Endothelial cell of umbilical vein (primary cell): ENCODE data around the gene CDH1. TPM values are rescaled to one million over a fixed set of nuclear protein-coding genes. Genes with fewer than 3 reads are reported as not detected.

Source experiments
- BruUV-seq: library from RNA; stranded (reverse); fragments of 400-500 nt; replicated peaks from 2 replicates; lab custom pipeline; 2021; lab: Mats Ljungman, UMichigan
- CTCF ChIA-PET: fragments of 300-600, 350-600 bp; sonication (Branson Sonifier 250); formaldehyde crosslinking; loops from one replicate; lab custom pipeline; 2021; ENCODE audit warnings: antibody characterized with exemption, inconsistent platforms; lab: Charles Lee
- POLR2A ChIA-PET: fragments of 300-600, 350-600 bp; sonication (Branson Sonifier 250); formaldehyde crosslinking; loops from one replicate; lab custom pipeline; 2021; ENCODE audit warnings: antibody characterized with exemption, inconsistent platforms; lab: Charles Lee
- DNase-seq: peaks from one replicate; pipeline ENCODE4 v3.0.0-alpha.2; 2011; ENCODE audit warnings: low read depth, low spot score
- FAIRE-seq: peaks from 2 replicates; lab custom pipeline; 2011; peaks lifted over from hg19 to GRCh38; lab: Jason Lieb, UNC
- H2AFZ ChIP-seq: 2 replicates; pipeline ENCODE4 v1.6.0; 2012; ENCODE audit warnings: low read depth, low read length, control low read depth, inconsistent platforms
- H3K27ac ChIP-seq: 2 replicates; pipeline ENCODE4 v1.5.1; 2011; ENCODE audit warnings: low read depth, mild to moderate bottlenecking, control low read depth, low read length, moderate library complexity; ENCODE audit not compliant: insufficient read depth
- H3K27me3 ChIP-seq, 2 experiments: 2 replicates each; pipeline versions ENCODE4 v1.6.0 to v1.6.1; 2011; ENCODE audit warnings: low read length in 2 of 2, mixed read lengths in 1 of 2; ENCODE audit not compliant: control insufficient read depth in 2 of 2, insufficient read depth in 2 of 2
- H3K36me3 ChIP-seq, 2 experiments: 2 replicates in 1 of 2; 3 replicates in 1 of 2; pipeline ENCODE4 v1.5.1; 2011; ENCODE audit warnings: low read length in 2 of 2, mild to moderate bottlenecking in 1 of 2, moderate library complexity in 1 of 2; ENCODE audit not compliant: control insufficient read depth in 2 of 2, insufficient read depth in 2 of 2; ENCODE audit errors: extremely low read depth in 1 of 2
- H3K4me1 ChIP-seq: 3 replicates; pipeline ENCODE4 v1.5.1; 2011; ENCODE audit warnings: mild to moderate bottlenecking, low read length; ENCODE audit not compliant: control insufficient read depth, insufficient read depth; ENCODE audit errors: extremely low read depth
- H3K4me2 ChIP-seq: 2 replicates; pipeline ENCODE4 v1.6.1; 2011; ENCODE audit warnings: low read length, control low read depth, mixed read lengths; ENCODE audit not compliant: insufficient read depth
- H3K4me3 ChIP-seq, 3 experiments: fragments of 200-600 bp in 1 of 3; sonication (generic), shearing (Covaris generic) in 1 of 3; replicated peaks in 1 of 3; 2 replicates each; pipeline ENCODE4 v1.5.1; 2011 to 2016; ENCODE audit warnings: control low read depth in 3 of 3, low read length in 3 of 3, mild to moderate bottlenecking in 2 of 3, inconsistent platforms in 1 of 3, low read depth in 1 of 3, moderate library complexity in 1 of 3; ENCODE audit not compliant: insufficient read depth in 1 of 3
- H3K79me2 ChIP-seq: 2 replicates; pipeline ENCODE4 v1.6.0; 2012; ENCODE audit warnings: low read length, inconsistent platforms; ENCODE audit not compliant: control insufficient read depth, insufficient read depth
- H3K9ac ChIP-seq: replicated peaks from 2 replicates; pipeline ENCODE3; 2011; ENCODE audit warnings: low read length, control low read depth; ENCODE audit not compliant: insufficient read depth; ENCODE audit errors: extremely low read depth
- H3K9me1 ChIP-seq: replicated peaks from 3 replicates; pipeline ENCODE4 v1.6.0; 2011; ENCODE audit warnings: mild to moderate bottlenecking, low read length; ENCODE audit not compliant: control insufficient read depth, insufficient read depth; ENCODE audit errors: extremely low read depth
- H3K9me3 ChIP-seq: replicated peaks from 2 replicates; pipeline ENCODE4 v1.5.1; 2012; ENCODE audit warnings: low read length, inconsistent platforms; ENCODE audit not compliant: control insufficient read depth, insufficient read depth
- H4K20me1 ChIP-seq: replicated peaks from 2 replicates; pipeline ENCODE3; 2011; ENCODE audit warnings: mild to moderate bottlenecking, low read length; ENCODE audit not compliant: control insufficient read depth, insufficient read depth; ENCODE audit errors: extremely low read depth
- EZH2 ChIP-seq: IDR thresholded peaks from 2 replicates; pipeline ENCODE4 v1.6.1; 2012; ENCODE audit warnings: borderline replicate concordance, low read depth, mild to moderate bottlenecking, moderate library complexity, low read length, inconsistent platforms; ENCODE audit not compliant: severe bottlenecking
- FOS ChIP-seq: IDR thresholded peaks from 2 replicates; pipeline ENCODE4 v1.6.1; 2011; ENCODE audit warnings: mild to moderate bottlenecking, low read length, moderate library complexity, borderline replicate concordance; ENCODE audit not compliant: insufficient read depth
- GATA2 ChIP-seq: IDR thresholded peaks from 2 replicates; pipeline ENCODE4 v1.7.0; 2011; ENCODE audit warnings: low read depth, mild to moderate bottlenecking, moderate library complexity, mixed read lengths, low read length; ENCODE audit not compliant: insufficient read length, insufficient read depth
- JUN ChIP-seq: IDR thresholded peaks from 2 replicates; pipeline ENCODE4 v1.6.1; 2011; ENCODE audit warnings: borderline replicate concordance, low read depth; ENCODE audit not compliant: insufficient read length, insufficient read depth
- MYC ChIP-seq: IDR thresholded peaks from one replicate; pipeline ENCODE4 v1.6.1; 2011; ENCODE audit warnings: mild to moderate bottlenecking, low read depth, low read length
- POLR2A ChIP-seq: IDR thresholded peaks from 2 replicates; pipeline ENCODE4 v1.6.1; 2012; ENCODE audit warnings: low read depth, mild to moderate bottlenecking, control low read depth, low read length
- POLR2AphosphoS5 ChIP-seq: IDR thresholded peaks from 2 replicates; pipeline ENCODE4 v1.6.1; 2012; ENCODE audit warnings: low read depth, mild to moderate bottlenecking, control low read depth, low read length, moderate library complexity; ENCODE audit not compliant: insufficient read depth
- dilution Hi-C: fragments of 300-500 bp; cut with MboI; formaldehyde crosslinking; loops from one replicate; pipeline ENCODE4 v1.15.0; 2019; ENCODE audit warnings: low sequenced_read_pairs; ENCODE audit not compliant: extremely low pct_ligation_motif_present
- intact Hi-C: fragments of 100-400 bp; cut with micrococcal nuclease; formaldehyde crosslinking; loops from one replicate; pipeline ENCODE4 v1.10.0; 2022
- polyA plus RNA-seq, 4 experiments: library from polyadenylated mRNA; depleted of rRNA in 3 of 4; stranded (reverse) in 3 of 4; unstranded in 1 of 4; fragments of >200 nt; gene quantifications; 2 replicates each; pipeline versions ENCODE4 v1.2.1 to v1.2.3, GENCODE V29; 2011 to 2012; ENCODE audit warnings: missing spikeins in 1 of 4
- total RNA-seq: library from RNA; stranded (reverse); gene quantifications from 2 replicates; pipeline ENCODE4 v1.2.3, GENCODE V29; 2021
- TF ChIP-seq, protein P1 (sequence below): IDR thresholded peaks from 2 replicates; pipeline ENCODE4 v1.6.1; 2011; ENCODE audit not compliant: insufficient read depth, insufficient read length
- TF ChIP-seq, protein P2 (sequence below), 2 donors: IDR thresholded peaks; 1 replicate in 1 of 2; 2 replicates in 1 of 2; pipeline ENCODE4 v1.5.1; 2011; ENCODE audit warnings: low read length in 2 of 2, mild to moderate bottlenecking in 2 of 2, moderate library complexity in 2 of 2, control low read depth in 1 of 2, inconsistent platforms in 1 of 2, low read depth in 1 of 2; ENCODE audit not compliant: insufficient read depth in 1 of 2; ENCODE audit errors: extremely low read depth in 1 of 2

Gene CDH1
- total and polyA plus RNA-seq, 2 donors (not counting 3 experiments of a cell fraction or from before 2014, with no cell fraction given) = 0.28 to 0.69 TPM

DNA sequence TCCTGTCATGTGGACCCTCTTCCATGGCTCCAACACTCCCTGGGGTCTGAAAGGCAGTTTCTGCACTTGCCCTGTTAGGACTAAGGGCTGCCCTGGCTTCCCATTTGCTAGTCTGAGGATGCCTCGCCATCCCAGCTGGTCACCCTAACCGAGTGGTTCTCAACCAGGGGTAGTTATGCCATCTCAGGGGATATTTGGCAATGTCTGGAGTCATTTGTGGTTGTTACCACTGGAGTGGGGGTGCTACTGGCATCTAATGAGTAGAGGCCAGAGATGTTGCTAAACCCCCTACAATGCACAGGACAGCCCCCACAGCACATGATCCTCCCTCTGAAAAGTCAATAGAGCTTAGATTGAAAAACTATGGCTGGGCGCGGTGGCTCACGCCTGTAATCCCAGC, 26.9 kb upstream of the CDH1 start:
- dilution Hi-C loops (no loop called here), intact Hi-C loops (no loop called here)
- H3K4me1 ChIP-seq = no peaks in the 10 kb centered on the region
- FAIRE-seq (no peak), DNase-seq (no peak)
- H3K4me2 ChIP-seq = no peak overlapping the region
- H3K27ac ChIP-seq = no peak overlapping the region
- H3K9ac ChIP-seq = no peak overlapping the region
- H4K20me1 ChIP-seq = no peaks in the 10 kb centered on the region
- no peak overlapping the region for H3K4me3 ChIP-seq
- no peaks in the 10 kb centered on the region for H3K9me3 ChIP-seq
- H3K27me3 ChIP-seq = no peaks in the 10 kb centered on the region
- TF ChIP-seq FOS (no peak), POLR2A (no peak), JUN (no peak), POLR2AphosphoS5 (no peak), GATA2 (no peak), EZH2 (no peak), MYC (no peak)
- TF ChIP-seq, protein P1, sequence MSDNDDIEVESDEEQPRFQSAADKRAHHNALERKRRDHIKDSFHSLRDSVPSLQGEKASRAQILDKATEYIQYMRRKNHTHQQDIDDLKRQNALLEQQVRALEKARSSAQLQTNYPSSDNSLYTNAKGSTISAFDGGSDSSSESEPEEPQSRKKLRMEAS = no peak
- TF ChIP-seq, protein P2, sequence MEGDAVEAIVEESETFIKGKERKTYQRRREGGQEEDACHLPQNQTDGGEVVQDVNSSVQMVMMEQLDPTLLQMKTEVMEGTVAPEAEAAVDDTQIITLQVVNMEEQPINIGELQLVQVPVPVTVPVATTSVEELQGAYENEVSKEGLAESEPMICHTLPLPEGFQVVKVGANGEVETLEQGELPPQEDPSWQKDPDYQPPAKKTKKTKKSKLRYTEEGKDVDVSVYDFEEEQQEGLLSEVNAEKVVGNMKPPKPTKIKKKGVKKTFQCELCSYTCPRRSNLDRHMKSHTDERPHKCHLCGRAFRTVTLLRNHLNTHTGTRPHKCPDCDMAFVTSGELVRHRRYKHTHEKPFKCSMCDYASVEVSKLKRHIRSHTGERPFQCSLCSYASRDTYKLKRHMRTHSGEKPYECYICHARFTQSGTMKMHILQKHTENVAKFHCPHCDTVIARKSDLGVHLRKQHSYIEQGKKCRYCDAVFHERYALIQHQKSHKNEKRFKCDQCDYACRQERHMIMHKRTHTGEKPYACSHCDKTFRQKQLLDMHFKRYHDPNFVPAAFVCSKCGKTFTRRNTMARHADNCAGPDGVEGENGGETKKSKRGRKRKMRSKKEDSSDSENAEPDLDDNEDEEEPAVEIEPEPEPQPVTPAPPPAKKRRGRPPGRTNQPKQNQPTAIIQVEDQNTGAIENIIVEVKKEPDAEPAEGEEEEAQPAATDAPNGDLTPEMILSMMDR (IDR thresholded peaks at IDR 0.05; ENCODE audit: extremely low read depth in 1 of 2, insufficient read depth in 1 of 2, low read depth in 1 of 2, low read length in 2 of 2) = no peak
- H3K79me2 ChIP-seq = no peaks in the 10 kb centered on the region
- no peaks in the 10 kb centered on the region for H3K9me1 ChIP-seq
- CTCF ChIA-PET = interaction anchor here (1.3 kb wide), 1 partner anchor 10 kb away, joined by 3 read pairs; no protein-coding TSS in a partner anchor
- H3K36me3 ChIP-seq = no peaks in the 10 kb centered on the region
- POLR2A ChIA-PET = interaction anchor here (0.8 kb wide), 1 partner anchor 30 kb away, joined by 3 read pairs; no protein-coding TSS in a partner anchor
- no TSS peak for BruUV-seq
- no peak overlapping the region for H2AFZ ChIP-seq
